SK-N-SH treated with all-trans-retinoic acid at 6 μM for 48 hours (cell line): ENCODE data around the gene ASB6.

Source experiments
- ATAC-seq: fragments of 200-7000 bp; cut with Tn5 transposase; 3 replicates; pipeline ENCODE4 v1.9.1; 2020; ENCODE audit warnings: mild to moderate bottlenecking, moderate library complexity
- ARNTL ChIP-seq: fragments of 450-650 bp; formaldehyde crosslinking; IDR thresholded peaks from 2 replicates; pipeline ENCODE4 v1.5.0; 2020; ENCODE audit warnings: low read depth, mild to moderate bottlenecking, moderate library complexity, borderline replicate concordance
- BACH2 ChIP-seq: fragments of 250-450 bp; sonication (Bioruptor Pico); IDR thresholded peaks from 2 replicates; pipeline ENCODE4 v1.9.0; 2021; ENCODE audit warnings: mild to moderate bottlenecking, borderline replicate concordance
- CREB5 ChIP-seq: fragments of 250-450 bp; sonication (Bioruptor Pico); IDR thresholded peaks from 2 replicates; pipeline ENCODE4 v1.5.1; 2020; ENCODE audit warnings: low read depth, mild to moderate bottlenecking, moderate library complexity
- CSDC2 ChIP-seq: fragments of 250-450 bp; sonication (Bioruptor Pico); IDR thresholded peaks from 2 replicates; pipeline ENCODE4 v1.5.0; 2020; ENCODE audit warnings: mild to moderate bottlenecking, moderate library complexity
- CSRNP3 ChIP-seq: fragments of 250-450 bp; sonication (Bioruptor Pico); IDR thresholded peaks from 2 replicates; pipeline ENCODE4 v1.5.1; 2021; ENCODE audit warnings: mild to moderate bottlenecking, moderate library complexity
- ESRRG ChIP-seq: fragments of 250-450 bp; sonication (Bioruptor Pico); IDR thresholded peaks from 2 replicates; pipeline ENCODE4 v1.6.1; 2021; ENCODE audit warnings: mild to moderate bottlenecking
- GLIS3 ChIP-seq: fragments of 250-450 bp; sonication (Bioruptor Pico); IDR thresholded peaks from 2 replicates; pipeline ENCODE4 v1.5.0; 2020; ENCODE audit warnings: mild to moderate bottlenecking, moderate library complexity
- ISL1 ChIP-seq: fragments of 250-450 bp; sonication (Bioruptor Pico); IDR thresholded peaks from 2 replicates; pipeline ENCODE4 v2.1.2; 2022; ENCODE audit warnings: mild to moderate bottlenecking, moderate library complexity
- OSR1 ChIP-seq: fragments of 250-450 bp; sonication (Bioruptor Pico); IDR thresholded peaks from 2 replicates; pipeline ENCODE4 v1.8.0; 2022; ENCODE audit warnings: moderate library complexity, mild to moderate bottlenecking, inconsistent platforms
- POU6F1 ChIP-seq: fragments of 250-450 bp; sonication (Bioruptor Pico); IDR thresholded peaks from 2 replicates; pipeline ENCODE4 v1.8.0; 2021; ENCODE audit warnings: low read depth, mild to moderate bottlenecking, moderate library complexity, borderline replicate concordance
- PPARA ChIP-seq: fragments of 250-450 bp; sonication (Bioruptor Pico); IDR thresholded peaks from 2 replicates; pipeline ENCODE4 v1.5.0; 2020; ENCODE audit warnings: mild to moderate bottlenecking, borderline replicate concordance
- RARB ChIP-seq: fragments of 250-450 bp; sonication (Bioruptor Pico); IDR thresholded peaks from 2 replicates; pipeline ENCODE4 v1.8.0; 2021; ENCODE audit warnings: mild to moderate bottlenecking, moderate library complexity
- SNAI2 ChIP-seq: fragments of 250-450 bp; sonication (Bioruptor Pico); IDR thresholded peaks from 2 replicates; pipeline ENCODE4 v1.5.0; 2020; ENCODE audit warnings: mild to moderate bottlenecking, moderate library complexity
- TCF4 ChIP-seq: fragments of 250-450 bp; sonication (Bioruptor Pico); IDR thresholded peaks from 2 replicates; pipeline ENCODE4 v1.8.0; 2021; ENCODE audit warnings: mild to moderate bottlenecking, moderate library complexity, borderline replicate concordance
- TOX ChIP-seq: fragments of 250-450 bp; sonication (Bioruptor Pico); IDR thresholded peaks from 2 replicates; pipeline ENCODE4 v1.8.0; 2021; ENCODE audit warnings: mild to moderate bottlenecking, moderate library complexity, borderline replicate concordance
- TSHZ2 ChIP-seq: fragments of 250-450 bp; sonication (Bioruptor Pico); IDR thresholded peaks from 2 replicates; pipeline ENCODE4 v1.5.0; 2020; ENCODE audit warnings: mild to moderate bottlenecking, moderate library complexity
- ZC3H10 ChIP-seq: fragments of 250-450 bp; sonication (Bioruptor Pico); IDR thresholded peaks from 2 replicates; pipeline ENCODE4 v1.5.1; 2021; ENCODE audit warnings: mild to moderate bottlenecking, moderate library complexity
- ZFP3 ChIP-seq: fragments of 250-450 bp; sonication (Bioruptor Pico); IDR thresholded peaks from 2 replicates; pipeline ENCODE4 v1.5.0; 2020; ENCODE audit warnings: mild to moderate bottlenecking, moderate library complexity
- ZFP30 ChIP-seq: fragments of 450-650 bp; formaldehyde crosslinking; IDR thresholded peaks from 2 replicates; pipeline ENCODE4 v1.5.0; 2022; ENCODE audit warnings: mild to moderate bottlenecking, moderate library complexity
- ZNF565 ChIP-seq: fragments of 450-650 bp; formaldehyde crosslinking; conservative IDR thresholded peaks from 2 replicates; pipeline ENCODE4 v1.5.0; 2020; ENCODE audit warnings: low read depth, mild to moderate bottlenecking, moderate library complexity
- ZNF70 ChIP-seq: fragments of 450-650 bp; formaldehyde crosslinking; IDR thresholded peaks from 2 replicates; pipeline ENCODE4 v1.5.0; 2020; ENCODE audit warnings: mild to moderate bottlenecking, moderate library complexity
- ZNF8 ChIP-seq: fragments of 450-650 bp; formaldehyde crosslinking; IDR thresholded peaks from 2 replicates; pipeline ENCODE4 v1.5.0; 2020; ENCODE audit warnings: mild to moderate bottlenecking, moderate library complexity

The ASB6 gene

GRCh38 chr9:129595311-129595741 is 46.6 kb downstream of the ASB6 start:
- TF ChIP-seq POU6F1 (CRISPR knock-in tag) (no peak), ISL1 (CRISPR knock-in tag) (no peak), CSRNP3 (no peak), ZNF8 (CRISPR knock-in tag) (no peak), ZNF70 (CRISPR knock-in tag) (no peak), ARNTL (no peak), OSR1 (CRISPR knock-in tag) (no peak), TOX (CRISPR knock-in tag) (no peak), ZNF565 (CRISPR knock-in tag) (no peak), ZFP30 (CRISPR knock-in tag) (no peak), TCF4 (CRISPR knock-in tag) (no peak), ZC3H10 (CRISPR knock-in tag) (no peak), GLIS3 (CRISPR knock-in tag) (no peak), ZFP3 (CRISPR knock-in tag) (no peak), PPARA (CRISPR knock-in tag) (no peak), BACH2 (CRISPR knock-in tag) (no peak), CREB5 (no peak), CSDC2 (no peak), TSHZ2 (no peak)
- ATAC-seq: no peak

GRCh38 chr9:129594632-129595031 is 47.3 kb downstream of the ASB6 start:
- no peak for ATAC-seq

More at GRCh38 chr9:129594632-129595031, 47.3 kb downstream of the ASB6 start:
- no peak for TF ChIP-seq POU6F1 (CRISPR knock-in tag)
- no peak for TF ChIP-seq TOX (CRISPR knock-in tag)
- TF ChIP-seq RARB (CRISPR knock-in tag): no peak
- no peak for TF ChIP-seq ZFP3 (CRISPR knock-in tag)
- TF ChIP-seq CREB5: no peak
- no peak for TF ChIP-seq ZNF565 (CRISPR knock-in tag)
- no peak for TF ChIP-seq ISL1 (CRISPR knock-in tag)
- no peak for TF ChIP-seq CSRNP3
- TF ChIP-seq PPARA (CRISPR knock-in tag): no peak
- no peak for TF ChIP-seq TSHZ2
- no peak for TF ChIP-seq ZC3H10 (CRISPR knock-in tag)
- no peak for TF ChIP-seq ARNTL
- no peak for TF ChIP-seq ESRRG
- TF ChIP-seq ZNF8 (CRISPR knock-in tag): no peak
- no peak for TF ChIP-seq TCF4 (CRISPR knock-in tag)
- TF ChIP-seq SNAI2 (CRISPR knock-in tag): no peak
- no peak for TF ChIP-seq CSDC2
